PFSK-1 (cell line): ENCODE data around the gene BEND5.

Experiments used
- FOXP2 ChIP-seq: optimal IDR thresholded peaks from 2 replicates; pipeline ENCODE3; 2011; ENCODE audit warnings: borderline replicate concordance, control low read depth, inconsistent platforms; ENCODE audit not compliant: insufficient read depth; ENCODE audit errors: extremely low read length, extremely low read depth
- POLR2AphosphoS5 ChIP-seq: IDR thresholded peaks from 2 replicates; pipeline ENCODE4 v1.6.1; 2012; ENCODE audit warnings: low read depth, mild to moderate bottlenecking, control low read depth, low read length, moderate library complexity
- SIN3A ChIP-seq: IDR thresholded peaks from 2 replicates; pipeline ENCODE4 v1.6.1; 2012; ENCODE audit warnings: mild to moderate bottlenecking, low read length, moderate library complexity, borderline replicate concordance; ENCODE audit not compliant: insufficient read depth
- TAF1 ChIP-seq: IDR thresholded peaks from 2 replicates; pipeline ENCODE4 v1.6.1; 2012; ENCODE audit warnings: low read length, control low read depth, borderline replicate concordance; ENCODE audit not compliant: insufficient read depth
- TF ChIP-seq, protein P1 (sequence below), 2 experiments: IDR thresholded peaks; 2 replicates each; pipeline versions ENCODE4 v1.6.1 to v1.8.0; 2011 to 2012; ENCODE audit warnings: low read depth in 2 of 2, low read length in 2 of 2, control low read depth in 1 of 2, inconsistent platforms in 1 of 2, mild to moderate bottlenecking in 1 of 2, moderate library complexity in 1 of 2; ENCODE audit not compliant: insufficient read depth in 1 of 2

Gene BEND5

GRCh38 chr1:48793863-48794262 is 17.2 kb upstream of the BEND5 start:
- TF ChIP-seq POLR2AphosphoS5 (no peak), TAF1 (no peak), SIN3A (no peak), FOXP2 (no peak)
- TF ChIP-seq, protein P1, sequence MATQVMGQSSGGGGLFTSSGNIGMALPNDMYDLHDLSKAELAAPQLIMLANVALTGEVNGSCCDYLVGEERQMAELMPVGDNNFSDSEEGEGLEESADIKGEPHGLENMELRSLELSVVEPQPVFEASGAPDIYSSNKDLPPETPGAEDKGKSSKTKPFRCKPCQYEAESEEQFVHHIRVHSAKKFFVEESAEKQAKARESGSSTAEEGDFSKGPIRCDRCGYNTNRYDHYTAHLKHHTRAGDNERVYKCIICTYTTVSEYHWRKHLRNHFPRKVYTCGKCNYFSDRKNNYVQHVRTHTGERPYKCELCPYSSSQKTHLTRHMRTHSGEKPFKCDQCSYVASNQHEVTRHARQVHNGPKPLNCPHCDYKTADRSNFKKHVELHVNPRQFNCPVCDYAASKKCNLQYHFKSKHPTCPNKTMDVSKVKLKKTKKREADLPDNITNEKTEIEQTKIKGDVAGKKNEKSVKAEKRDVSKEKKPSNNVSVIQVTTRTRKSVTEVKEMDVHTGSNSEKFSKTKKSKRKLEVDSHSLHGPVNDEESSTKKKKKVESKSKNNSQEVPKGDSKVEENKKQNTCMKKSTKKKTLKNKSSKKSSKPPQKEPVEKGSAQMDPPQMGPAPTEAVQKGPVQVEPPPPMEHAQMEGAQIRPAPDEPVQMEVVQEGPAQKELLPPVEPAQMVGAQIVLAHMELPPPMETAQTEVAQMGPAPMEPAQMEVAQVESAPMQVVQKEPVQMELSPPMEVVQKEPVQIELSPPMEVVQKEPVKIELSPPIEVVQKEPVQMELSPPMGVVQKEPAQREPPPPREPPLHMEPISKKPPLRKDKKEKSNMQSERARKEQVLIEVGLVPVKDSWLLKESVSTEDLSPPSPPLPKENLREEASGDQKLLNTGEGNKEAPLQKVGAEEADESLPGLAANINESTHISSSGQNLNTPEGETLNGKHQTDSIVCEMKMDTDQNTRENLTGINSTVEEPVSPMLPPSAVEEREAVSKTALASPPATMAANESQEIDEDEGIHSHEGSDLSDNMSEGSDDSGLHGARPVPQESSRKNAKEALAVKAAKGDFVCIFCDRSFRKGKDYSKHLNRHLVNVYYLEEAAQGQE (IDR thresholded peaks at IDR 0.05; ENCODE audit: insufficient read depth in 1 of 2, low read depth in 2 of 2, low read length in 2 of 2): no peak

DNA sequence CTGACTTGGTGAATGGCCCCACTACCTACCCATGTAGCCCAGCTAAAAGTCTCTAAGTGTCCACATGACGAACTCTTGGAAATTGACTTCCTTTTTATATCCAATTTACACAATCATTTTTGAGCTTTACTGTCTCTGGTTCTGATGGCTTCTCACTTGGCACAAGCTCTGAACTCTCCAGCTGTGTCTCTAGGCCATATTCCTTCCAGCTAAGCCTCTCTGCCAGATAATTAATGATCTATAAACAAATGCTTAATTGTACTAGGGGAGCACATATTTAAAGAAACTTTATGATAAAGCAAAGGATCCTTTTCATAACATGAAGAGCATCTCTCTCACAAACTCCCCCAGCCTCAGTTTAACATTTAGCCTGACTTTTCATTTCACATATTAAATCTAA is 16.3 kb upstream of the BEND5 start:
- TF ChIP-seq POLR2AphosphoS5: no peak
- TF ChIP-seq TAF1: no peak
- no peak for TF ChIP-seq FOXP2
- no peak for TF ChIP-seq SIN3A
- TF ChIP-seq, protein P1 (IDR thresholded peaks at IDR 0.05; ENCODE audit: insufficient read depth in 1 of 2, low read depth in 2 of 2, low read length in 2 of 2): no peak

- TF ChIP-seq SIN3A (no peak), FOXP2 (no peak), POLR2AphosphoS5 (no peak), TAF1 (no peak)
- TF ChIP-seq, protein P1 (IDR thresholded peaks at IDR 0.05; ENCODE audit: insufficient read depth in 1 of 2, low read depth in 2 of 2, low read length in 2 of 2): no peak
Observed at GRCh38 chr1:48790397-48790796, 13.7 kb upstream of the BEND5 start.

DNA sequence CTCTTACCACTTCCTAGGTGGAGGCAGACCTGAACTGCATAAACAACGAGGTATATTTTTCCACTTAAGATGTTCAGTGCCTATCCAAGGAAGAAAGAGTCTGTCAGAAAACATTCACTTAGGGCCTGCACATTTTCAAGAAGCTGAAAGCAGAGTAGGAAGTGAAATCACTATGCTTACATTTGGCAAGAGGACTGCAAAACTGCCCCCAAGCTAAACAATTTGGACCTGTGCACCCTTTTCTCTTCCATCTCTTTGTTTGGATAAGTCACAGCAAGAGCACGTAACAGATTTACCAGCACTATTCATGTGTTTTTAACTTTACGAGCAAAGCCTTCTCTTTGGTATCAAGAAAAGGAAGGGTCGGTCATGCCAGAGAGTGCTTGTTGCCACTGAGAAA is 13.2 kb upstream of the BEND5 start:
- TF ChIP-seq, protein P1 (IDR thresholded peaks at IDR 0.05; ENCODE audit: insufficient read depth in 1 of 2, low read depth in 2 of 2, low read length in 2 of 2): no peak
- TF ChIP-seq FOXP2: no peak
- TF ChIP-seq POLR2AphosphoS5: no peak
- TF ChIP-seq TAF1: no peak

- TF ChIP-seq SIN3A: no peak
- TF ChIP-seq TAF1: no peak
- TF ChIP-seq FOXP2: no peak
- TF ChIP-seq, protein P1 (IDR thresholded peaks at IDR 0.05; ENCODE audit: insufficient read depth in 1 of 2, low read depth in 2 of 2, low read length in 2 of 2): no peak
- no peak for TF ChIP-seq POLR2AphosphoS5
Observed at GRCh38 chr1:48785869-48786268, 9.2 kb upstream of the BEND5 start.
